K562 (cell line): ENCODE results near the gene WDR70. TPM values are rescaled to one million over a fixed set of nuclear protein-coding genes. Genes with fewer than 3 reads are reported as not detected.

Experiments
- ATAC-seq: fragments of 200-7000 bp; cut with Tn5 transposase; 3 replicates; pipeline ENCODE4 v1.9.1; 2020; ENCODE audit warnings: moderate library complexity
- BruUV-seq: library from RNA; stranded (reverse); fragments of 400-500 nt; replicated peaks from 2 replicates; lab custom pipeline; 2021; lab: Mats Ljungman, UMichigan
- CTCF ChIA-PET: fragments of 300-600 bp; formaldehyde crosslinking; extraction: SDS; loops from one replicate; lab custom pipeline; 2021; ENCODE audit warnings: low intra/inter-chr PET ratio; lab: Yijun Ruan, JAX
- POLR2A ChIA-PET: fragments of 300-600, 350-650 bp; sonication (Branson Sonifier 250); formaldehyde crosslinking; extraction: SDS; loops from one replicate; lab custom pipeline; 2021; ENCODE audit warnings: antibody characterized with exemption, inconsistent platforms; lab: Yijun Ruan, JAX
- DNase-seq, 4 experiments: peaks; one replicate each; pipeline versions ENCODE4 v3.0.0 to v3.0.0-alpha.2; 2011 to 2018; ENCODE audit warnings: low spot score in 3 of 4, mixed read lengths in 3 of 4; ENCODE audit errors: extremely low read depth in 1 of 4
- FAIRE-seq: peaks from 2 replicates; lab custom pipeline; 2011; peaks lifted over from hg19 to GRCh38; lab: Jason Lieb, UNC
- H2AFZ ChIP-seq: 2 replicates; pipeline ENCODE4 v1.6.0; 2011; ENCODE audit warnings: low read depth, low read length, control low read depth, inconsistent platforms
- H3K27ac ChIP-seq: fragments of 200-600 bp; 3 replicates; pipeline ENCODE4 v1.8.0; 2011; ENCODE audit warnings: low read depth, mild to moderate bottlenecking, control low read depth, inconsistent platforms, low read length, moderate library complexity, mixed read lengths; ENCODE audit errors: extremely low read depth
- H3K27me3 ChIP-seq, 2 experiments: fragments of 300-600 bp in 1 of 2; 2 replicates in 1 of 2; 3 replicates in 1 of 2; pipeline versions ENCODE4 v1.6.0 to v1.8.0; 2011; ENCODE audit warnings: inconsistent platforms in 2 of 2, low read length in 2 of 2, mild to moderate bottlenecking in 1 of 2, mixed read lengths in 1 of 2, moderate library complexity in 1 of 2; ENCODE audit not compliant: control insufficient read depth in 2 of 2, insufficient read depth in 2 of 2
- H3K36me3 ChIP-seq: fragments of 300-600 bp; 3 replicates; pipeline ENCODE4 v1.8.0; 2011; ENCODE audit warnings: mild to moderate bottlenecking, low read length, inconsistent platforms; ENCODE audit not compliant: control insufficient read depth, insufficient read depth
- H3K4me1 ChIP-seq, 2 experiments: fragments of 200-600 bp in 1 of 2; replicated peaks in 1 of 2; 2 replicates in 1 of 2; 3 replicates in 1 of 2; pipeline versions ENCODE4 v1.5.1 to v1.8.0; 2011; ENCODE audit warnings: inconsistent platforms in 2 of 2, low read length in 2 of 2, mild to moderate bottlenecking in 1 of 2, mixed read lengths in 1 of 2, moderate library complexity in 1 of 2; ENCODE audit not compliant: control insufficient read depth in 2 of 2, insufficient read depth in 2 of 2
- H3K4me2 ChIP-seq: 2 replicates; pipeline ENCODE4 v1.6.1; 2011; ENCODE audit warnings: low read length, control low read depth, inconsistent platforms, mixed read lengths; ENCODE audit not compliant: insufficient read depth
- H3K4me3 ChIP-seq: fragments of 200-600 bp; sonication (generic), shearing (Covaris generic); 2 replicates; pipeline ENCODE4 v1.5.1; 2016; ENCODE audit warnings: control low read depth, inconsistent platforms
- H3K79me2 ChIP-seq: fragments of 200-600 bp; 3 replicates; pipeline ENCODE4 v1.8.0; 2011; ENCODE audit warnings: low read length, inconsistent platforms; ENCODE audit not compliant: control insufficient read depth, insufficient read depth
- H3K9ac ChIP-seq, 2 experiments: 2 replicates each; pipeline versions ENCODE4 v1.6.0 to v1.6.1; 2011; ENCODE audit warnings: low read depth in 2 of 2, low read length in 2 of 2, control low read depth in 1 of 2, inconsistent platforms in 1 of 2, mild to moderate bottlenecking in 1 of 2, mixed read lengths in 1 of 2; ENCODE audit not compliant: insufficient read depth in 1 of 2
- H3K9me1 ChIP-seq: one replicate; pipeline ENCODE4 v1.6.0; 2011; ENCODE audit warnings: inconsistent platforms, mild to moderate bottlenecking, low read length, moderate library complexity; ENCODE audit not compliant: control insufficient read depth, insufficient read depth
- H3K9me3 ChIP-seq: replicated peaks from 2 replicates; pipeline ENCODE4 v1.5.1; 2011; ENCODE audit warnings: low read depth, low read length, inconsistent platforms; ENCODE audit not compliant: control insufficient read depth, insufficient read depth
- H4K20me1 ChIP-seq: replicated peaks from 2 replicates; pipeline ENCODE4 v1.6.1; 2011; ENCODE audit warnings: low read length, inconsistent platforms, mixed read lengths; ENCODE audit not compliant: control insufficient read depth, insufficient read depth
- HMBOX1 ChIP-seq: sonication (generic); IDR thresholded peaks from 2 replicates; pipeline ENCODE4 v1.6.1; 2016
- NFYB ChIP-seq: IDR thresholded peaks from 2 replicates; pipeline ENCODE4 v1.6.1; 2011; ENCODE audit warnings: mild to moderate bottlenecking, moderate library complexity; ENCODE audit not compliant: insufficient read length; ENCODE audit errors: extremely low read depth
- PCBP2 ChIP-seq: fragments of 200-400 bp; formaldehyde crosslinking; IDR thresholded peaks from 2 replicates; pipeline ENCODE4 v1.6.1; 2018; ENCODE audit warnings: low read length, low read depth, mild to moderate bottlenecking, moderate library complexity; ENCODE audit not compliant: poor library complexity, severe bottlenecking
- PHB ChIP-seq: fragments of 250-450 bp; sonication (Bioruptor Pico); IDR thresholded peaks from 2 replicates; pipeline ENCODE4 v1.5.0; 2021
- ZNF263 ChIP-seq: sonication (generic); formaldehyde crosslinking; IDR thresholded peaks from 2 replicates; pipeline ENCODE4 v1.8.0; 2022; ENCODE audit warnings: mild to moderate bottlenecking, missing genetic modification reagents, borderline replicate concordance
- WGBS: fragments of 100-300 bp; shearing (Covaris generic); methylation state at CpG from one replicate; pipeline ENCODE4 v1.1.6; 2016; ENCODE audit warnings: low coverage, mixed read lengths; ENCODE audit not compliant: insufficient coverage; ENCODE audit errors: missing lambda C conversion rate; 5-methylcytosine and 5-hydroxymethylcytosine counted together
- in situ Hi-C: fragments of 300-500 bp; cut with MboI; formaldehyde crosslinking; loops from 4 replicates; pipeline ENCODE4 v1.15.0; 2018; ENCODE audit warnings: inconsistent platforms, mixed read lengths
- intact Hi-C: fragments of 100-400 bp; cut with micrococcal nuclease; formaldehyde crosslinking; loops from 2 replicates; pipeline ENCODE4 v1.14.2; 2022
- polyA plus RNA-seq, 8 experiments: library from polyadenylated mRNA; depleted of rRNA in 4 of 8; stranded (reverse) in 5 of 8; unstranded in 3 of 8; fragments of >200 nt; fragmentation: Nextera tagmentation in 2 of 8; fragmentation: Illumina TruSeq in 1 of 8; extraction: Ambion mirVana in 2 of 8; extraction: Trizol in 1 of 8; gene quantifications; 2 replicates each; pipeline versions ENCODE4 v1.2.1 to v1.2.3, GENCODE V29; 2011 to 2014; ENCODE audit warnings: inconsistent platforms in 1 of 8, missing spikeins in 1 of 8
- total RNA-seq, 7 experiments: library from RNA; depleted of rRNA in 6 of 7; stranded (reverse); fragments of >200 nt in 6 of 7; fragmentation: Illumina TruSeq in 2 of 7; extraction: Trizol in 2 of 7; gene quantifications; 2 replicates each; pipeline versions ENCODE4 v1.2.1 to v1.2.3, GENCODE V29; 2011 to 2021; ENCODE audit warnings: low replicate concordance in 1 of 7

WDR70 gene
- total and polyA plus RNA-seq, 9 of the 15 experiments (the other 6 are each of a cell fraction or from before 2014, with no cell fraction given), result 16.8 to 46.6 (median 38.8) TPM

- H4K20me1 ChIP-seq, result no peaks in the 10 kb centered on the region
- no TSS peak for BruUV-seq
- no peak overlapping the region for H3K4me3 ChIP-seq
- H3K4me1 ChIP-seq, result no peaks in the 10 kb centered on the region; a peak in 1 of 5 replicates
- H3K27me3 ChIP-seq, result no peaks in the 10 kb centered on the region
- H3K9me3 ChIP-seq, result no peaks in the 10 kb centered on the region
- intact Hi-C loops, result no loop called here
- ATAC-seq, result no peak
- no peak overlapping the region for H3K4me2 ChIP-seq
- H3K9me1 ChIP-seq, result no peaks in the 10 kb centered on the region
- ChIA-PET POLR2A (interaction anchor here (1.3 kb wide), 1 partner anchor 9 kb away, joined by 6 read pairs; no protein-coding TSS in a partner anchor), CTCF (no interaction called here)
- no peak overlapping the region for H3K9ac ChIP-seq
- WGBS, result 86% methylated on average over 3 of the region's 3 CpGs
- H3K79me2 ChIP-seq, result no peaks in the 10 kb centered on the region
- no peak for FAIRE-seq
- TF ChIP-seq HMBOX1, result no peak
- TF ChIP-seq NFYB, result peak; percentile 51
- TF ChIP-seq, all 486 proteins: peak for 1
- H3K36me3 ChIP-seq, result no peaks in the 10 kb centered on the region; the same call in 2 of the 3 replicates
- no peak for DNase-seq
- in situ Hi-C loops, result no loop called here
- H3K27ac ChIP-seq, result no peak overlapping the region
- H2AFZ ChIP-seq, result no peak overlapping the region
These were observed 116.7 kb downstream of the WDR70 start for GRCh38 chr5:37495668-37496347.

- FAIRE-seq, result no peak
- POLR2A ChIA-PET, result interaction anchor here (0.5 to 1.1 kb wide), 2 partner anchors 70 to 300 kb away, joined by 3 read pairs; no protein-coding TSS in a partner anchor
- no CpG with 5 or more reads among the region's 3 CpGs for WGBS
These were observed 117.9 kb downstream of the WDR70 start for GRCh38 chr5:37496902-37497445.

More at GRCh38 chr5:37496902-37497445, 117.9 kb downstream of the WDR70 start:
- CTCF ChIA-PET, result no interaction called here
- Histone ChIP-seq H3K79me2 (no peaks in the 10 kb centered on the region), H3K36me3 (no peaks in the 10 kb centered on the region), H3K27me3 (no peaks in the 10 kb centered on the region), H3K9ac (no peak overlapping the region), H4K20me1 (no peaks in the 10 kb centered on the region), H2AFZ (no peak overlapping the region), H3K9me1 (no peaks in the 10 kb centered on the region), H3K4me3 (no peak overlapping the region), H3K4me1 (no peaks in the 10 kb centered on the region; a peak in 1 of 5 replicates), H3K27ac (no peak overlapping the region), H3K4me2 (no peak overlapping the region), H3K9me3 (no peaks in the 10 kb centered on the region)
- BruUV-seq, result no TSS peak
- in situ Hi-C loops (no loop called here), intact Hi-C loops (no loop called here)
- TF ChIP-seq PCBP2, result peak; percentile 45
- no peak for TF ChIP-seq PHB (CRISPR knock-in tag)
- TF ChIP-seq ZNF263 (CRISPR knock-in tag), result peak; percentile 45; the same call in 1 of the 2 replicates
- DNase-seq, result no peak
- ATAC-seq, result no peak
